MM.1S (cell line): Measurements from ENCODE around the gene RNF34.

Experiments used
- CTCF ChIP-seq: fragments of 300-600 bp; sonication (generic); IDR thresholded peaks from 2 replicates; pipeline ENCODE4 v1.5.1; 2016; ENCODE audit warnings: antibody characterized with exemption, low read length, mixed read lengths
- EZH2 ChIP-seq: fragments of 300-600 bp; sonication (generic); optimal IDR thresholded peaks from 2 replicates; pipeline ENCODE3; 2017; ENCODE audit warnings: low read depth, mild to moderate bottlenecking, antibody characterized with exemption, low read length, mixed read lengths

GRCh38 chr12:121453629-121454028, 53.7 kb downstream of the RNF34 start:
- TF ChIP-seq CTCF (no peak), EZH2 (no peak)
